Natural killer cell treated with Interleukin-12 subunit alpha and Interleukin-12 subunit beta and Interleukin-15 and Interleukin-18, amount 100 ng/mL, for 72 hours (primary cell): ENCODE results near the gene PDE6B. TPM values are rescaled to one million over a fixed set of nuclear protein-coding genes. Genes with fewer than 3 reads are reported as not detected.
"Not testable (repeated sequence)": the region's sequence is repeated elsewhere in the genome, so short reads cannot be mapped to it uniquely, and the experiment has no call there.

ENCODE experiments used
- ATAC-seq, 2 donors: fragments of 150-1000 bp; cut with Tn5 transposase in 1 of 2; sonication (Bioruptor Pico), chemical (Tn5 transposase) in 1 of 2; 2 replicates each; pipeline ENCODE4 v1.10.0; 2021
- DNase-seq: peaks from one replicate; pipeline ENCODE4 v3.0.0; 2022; ENCODE audit warnings: low spot score
- H3K27ac Mint-ChIP-seq, 2 donors: 1 replicate in 1 of 2; 2 replicates in 1 of 2; pipeline ENCODE4 v1.8.0; 2022; ENCODE audit warnings: mixed read lengths in 2 of 2, mild to moderate bottlenecking in 1 of 2, moderate library complexity in 1 of 2
- H3K27me3 Mint-ChIP-seq, 2 donors: 1 replicate in 1 of 2; 2 replicates in 1 of 2; pipeline ENCODE4 v1.8.0; 2022; ENCODE audit warnings: mixed read lengths in 2 of 2
- H3K36me3 Mint-ChIP-seq: one replicate; pipeline ENCODE4 v1.8.0; 2022; ENCODE audit warnings: mixed read lengths
- H3K4me1 Mint-ChIP-seq, 2 donors: 1 replicate in 1 of 2; 2 replicates in 1 of 2; pipeline ENCODE4 v1.8.0; 2022; ENCODE audit warnings: low read depth in 2 of 2, mixed read lengths in 2 of 2, mild to moderate bottlenecking in 1 of 2
- H3K4me3 Mint-ChIP-seq: one replicate; pipeline ENCODE4 v1.8.0; 2022; ENCODE audit warnings: mixed read lengths
- H3K9me3 Mint-ChIP-seq: 2 replicates; pipeline ENCODE4 v1.8.0; 2022; ENCODE audit warnings: mixed read lengths
- total RNA-seq, 2 donors: library from RNA; stranded (reverse); gene quantifications; one replicate each; pipeline ENCODE4 v1.2.3, GENCODE V29; 2022

Gene PDE6B
- total RNA-seq, 2 donors from 2014 or later, result 14.1 to 14.8 TPM

DNA sequence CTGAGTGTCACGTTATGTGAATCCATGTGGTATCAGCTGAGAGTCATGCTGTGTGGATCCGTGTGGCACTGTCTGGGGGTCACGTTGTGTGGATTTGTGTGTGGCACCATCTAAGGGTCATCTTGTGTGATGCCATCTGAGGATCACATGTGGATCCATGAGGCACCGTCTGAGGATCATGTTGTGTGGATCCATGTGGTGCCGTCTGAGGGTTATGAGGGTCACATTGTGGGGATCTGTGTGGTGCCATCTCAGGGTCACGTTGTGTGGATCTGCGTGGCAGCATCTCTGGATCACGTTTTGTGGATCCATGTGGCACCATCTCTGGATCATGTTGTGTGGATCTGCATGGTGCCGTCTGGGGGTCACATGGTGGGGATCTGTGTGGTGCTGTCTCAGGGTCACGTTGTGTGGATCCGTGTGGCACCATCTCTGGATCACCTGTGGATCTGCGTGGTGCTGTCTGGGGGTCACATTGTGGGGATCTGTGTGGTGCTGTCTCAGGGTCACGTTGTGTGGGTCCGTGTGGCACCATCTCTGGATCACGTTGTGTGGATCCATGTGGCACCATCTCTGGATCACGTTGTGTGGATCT lies 6.9 kb downstream of the PDE6B start:
- peaks cover 0 to 2% of the 10 kb centered on the region in 2 donors for H3K27me3 Mint-ChIP-seq
- peaks cover 3% of the 10 kb centered on the region for H3K9me3 Mint-ChIP-seq
- no peaks in the 10 kb centered on the region for H3K4me1 Mint-ChIP-seq
- H3K36me3 Mint-ChIP-seq, result no peaks in the 10 kb centered on the region
- no peak overlapping the region for H3K4me3 Mint-ChIP-seq
- DNase-seq (no peak), ATAC-seq (no peak)
- H3K27ac Mint-ChIP-seq, result no peak overlapping the region

DNA sequence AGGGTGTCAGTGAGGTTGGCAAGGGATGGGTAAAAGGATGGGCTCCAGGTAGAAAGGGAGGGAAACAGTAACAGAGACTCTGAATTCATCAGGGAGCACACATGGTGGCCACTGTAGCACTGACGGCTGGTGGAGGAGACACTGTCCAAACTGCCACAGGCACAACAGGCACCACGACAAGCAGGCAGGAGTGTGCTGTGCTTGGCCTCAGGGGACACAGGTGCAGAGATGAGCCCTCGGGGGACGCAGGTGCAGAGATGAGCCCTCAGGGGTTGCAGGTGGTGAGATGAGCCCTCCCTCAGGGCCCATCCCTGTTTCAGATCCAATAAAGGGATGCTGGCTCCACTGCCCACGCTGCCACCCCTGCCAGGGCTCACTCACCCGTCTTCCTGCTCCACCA lies 7.6 kb downstream of the PDE6B start:
- ATAC-seq, result no peak
- Mint-ChIP-seq H3K9me3 (peaks cover 3% of the 10 kb centered on the region), H3K27ac (no peak overlapping the region), H3K4me1 (no peaks in the 10 kb centered on the region), H3K4me3 (no peak overlapping the region), H3K36me3 (no peaks in the 10 kb centered on the region), H3K27me3 (peaks cover 0 to 3% of the 10 kb centered on the region in 2 donors)
- DNase-seq, result no peak

DNA sequence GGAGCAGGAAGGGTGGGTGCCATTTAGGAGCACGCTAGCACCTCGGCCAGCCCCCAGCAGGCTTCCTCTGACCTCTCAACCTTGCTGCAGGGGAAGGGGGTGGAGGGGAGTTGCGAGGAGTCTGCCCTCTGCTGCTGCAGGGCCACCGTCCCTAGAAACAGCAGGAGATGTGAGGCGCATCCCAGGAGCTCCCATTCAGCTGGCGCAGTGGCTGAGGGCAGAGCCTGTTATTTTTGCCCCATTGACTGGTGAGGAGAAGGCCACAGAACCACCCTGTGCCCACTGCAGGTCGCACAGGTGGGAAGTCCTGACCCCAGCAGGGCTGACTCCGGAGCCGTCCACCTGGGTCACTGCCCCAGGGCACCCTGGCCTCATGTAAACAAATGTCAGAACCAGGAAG lies 8.0 kb downstream of the PDE6B start:
- ATAC-seq, result no peak
- Mint-ChIP-seq H3K36me3 (no peaks in the 10 kb centered on the region), H3K27me3 (peaks cover 0 to 5% of the 10 kb centered on the region in 2 donors), H3K27ac (no peak overlapping the region), H3K4me1 (no peaks in the 10 kb centered on the region), H3K9me3 (peaks cover 3% of the 10 kb centered on the region), H3K4me3 (no peak overlapping the region)
- DNase-seq, result no peak

DNA sequence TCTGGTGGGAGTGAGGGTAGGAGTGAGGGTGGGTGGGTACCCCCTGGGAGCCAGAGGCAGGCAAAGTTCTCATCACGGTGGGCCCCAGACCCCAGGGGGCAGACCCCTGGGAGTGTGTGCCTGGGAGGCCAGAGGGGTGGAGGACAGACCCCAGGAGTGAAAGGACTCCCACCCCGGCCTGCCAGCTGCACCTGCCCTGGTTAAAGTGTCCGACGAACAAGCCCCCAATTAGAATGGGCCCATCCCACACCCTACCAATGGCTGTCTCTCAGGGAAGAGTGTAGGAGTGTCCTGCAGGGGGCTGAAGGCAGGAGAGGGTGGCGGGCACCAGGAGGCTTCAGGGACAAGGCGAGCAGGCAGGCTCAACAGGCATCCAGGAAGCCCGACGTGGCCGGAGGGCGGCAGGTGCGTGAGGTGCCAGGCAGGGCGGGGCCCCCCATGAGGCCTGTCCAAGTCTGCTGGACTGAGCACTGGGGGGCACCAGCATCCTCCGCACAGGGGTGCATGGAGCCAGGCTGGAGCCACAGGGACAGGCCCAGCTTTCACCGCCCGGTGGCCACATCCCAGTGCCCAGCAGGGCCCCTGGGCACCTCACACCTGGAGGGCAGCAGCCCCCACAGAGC lies 8.7 kb downstream of the PDE6B start:
- ATAC-seq, result peak in 1 of 2 donors; percentile 28
- H3K4me3 Mint-ChIP-seq, result no peak overlapping the region

DNA sequence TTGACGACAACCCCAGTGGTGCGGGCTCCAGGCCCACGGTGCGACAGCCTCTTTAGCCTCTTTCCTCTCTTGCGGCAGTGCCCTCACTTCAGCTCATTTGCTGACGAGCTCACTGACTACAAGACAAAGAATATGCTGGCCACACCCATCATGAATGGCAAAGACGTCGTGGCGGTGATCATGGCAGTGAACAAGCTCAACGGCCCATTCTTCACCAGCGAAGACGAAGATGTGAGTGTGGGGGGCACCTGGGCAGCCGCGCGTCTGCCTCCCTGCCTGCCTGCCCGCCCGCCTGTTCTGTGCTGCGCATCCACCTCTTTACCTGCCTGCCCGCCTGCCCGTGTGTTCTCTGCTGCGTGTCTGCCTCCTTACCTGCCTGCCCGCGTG lies 9.2 kb downstream of the PDE6B start:
- H3K27ac Mint-ChIP-seq, result no peak overlapping the region
- H3K9me3 Mint-ChIP-seq, result peaks cover 3% of the 10 kb centered on the region
- H3K4me1 Mint-ChIP-seq, result no peaks in the 10 kb centered on the region
- ATAC-seq (no peak), DNase-seq (no peak)
- no peak overlapping the region for H3K4me3 Mint-ChIP-seq
- peaks cover 0 to 5% of the 10 kb centered on the region in 2 donors for H3K27me3 Mint-ChIP-seq
- H3K36me3 Mint-ChIP-seq, result no peaks in the 10 kb centered on the region

More for the DNA sequence above, 8.7 kb downstream of the PDE6B start:
- H3K9me3 Mint-ChIP-seq, result peaks cover 3% of the 10 kb centered on the region
- DNase-seq, result no peak
- peaks cover 0 to 5% of the 10 kb centered on the region in 2 donors for H3K27me3 Mint-ChIP-seq
- no peaks in the 10 kb centered on the region for H3K36me3 Mint-ChIP-seq
- no peak overlapping the region for H3K27ac Mint-ChIP-seq
- H3K4me1 Mint-ChIP-seq, result no peaks in the 10 kb centered on the region

DNA sequence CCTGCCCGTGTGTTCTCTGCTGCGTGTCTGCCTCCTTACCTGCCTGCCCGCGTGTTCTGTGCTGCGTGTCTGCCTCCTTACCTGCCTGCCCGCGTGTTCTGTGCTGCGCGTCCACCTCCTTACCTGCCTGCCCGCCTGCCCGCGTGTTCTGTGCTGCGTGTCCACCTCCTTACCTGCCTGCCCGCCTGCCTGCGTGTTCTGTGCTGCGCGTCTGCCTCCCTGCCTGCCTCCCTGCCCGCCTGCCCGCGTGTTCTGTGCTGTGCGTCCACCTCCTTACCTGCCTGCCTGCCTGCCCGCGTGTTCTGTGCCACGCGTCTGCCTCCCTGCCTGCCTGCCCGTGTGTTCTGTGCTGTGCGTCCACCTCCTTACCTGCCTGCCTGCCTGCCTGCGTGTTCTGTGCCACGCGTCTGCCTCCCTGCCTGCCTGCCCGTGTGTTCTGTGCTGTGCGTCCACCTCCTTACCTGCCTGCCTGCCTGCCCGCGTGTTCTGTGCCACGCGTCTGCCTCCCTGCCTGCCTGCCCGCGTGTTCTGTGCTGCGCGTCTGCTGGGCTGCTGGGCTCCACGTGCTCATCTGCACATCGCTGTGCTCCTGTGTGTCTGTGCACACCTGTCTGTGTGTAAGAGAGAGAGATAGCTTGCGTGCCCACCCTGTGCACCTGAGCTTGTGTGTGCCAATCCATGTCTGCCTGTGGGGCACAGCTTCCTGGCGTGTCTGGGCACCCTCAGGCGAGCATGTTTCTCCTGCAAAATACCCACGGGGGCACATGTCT lies 9.9 kb downstream of the PDE6B start:
- H3K27ac Mint-ChIP-seq, H3K27me3 Mint-ChIP-seq, ATAC-seq, H3K36me3 Mint-ChIP-seq, H3K4me1 Mint-ChIP-seq, H3K4me3 Mint-ChIP-seq, DNase-seq, H3K9me3 Mint-ChIP-seq: not testable (repeated sequence)

DNA sequence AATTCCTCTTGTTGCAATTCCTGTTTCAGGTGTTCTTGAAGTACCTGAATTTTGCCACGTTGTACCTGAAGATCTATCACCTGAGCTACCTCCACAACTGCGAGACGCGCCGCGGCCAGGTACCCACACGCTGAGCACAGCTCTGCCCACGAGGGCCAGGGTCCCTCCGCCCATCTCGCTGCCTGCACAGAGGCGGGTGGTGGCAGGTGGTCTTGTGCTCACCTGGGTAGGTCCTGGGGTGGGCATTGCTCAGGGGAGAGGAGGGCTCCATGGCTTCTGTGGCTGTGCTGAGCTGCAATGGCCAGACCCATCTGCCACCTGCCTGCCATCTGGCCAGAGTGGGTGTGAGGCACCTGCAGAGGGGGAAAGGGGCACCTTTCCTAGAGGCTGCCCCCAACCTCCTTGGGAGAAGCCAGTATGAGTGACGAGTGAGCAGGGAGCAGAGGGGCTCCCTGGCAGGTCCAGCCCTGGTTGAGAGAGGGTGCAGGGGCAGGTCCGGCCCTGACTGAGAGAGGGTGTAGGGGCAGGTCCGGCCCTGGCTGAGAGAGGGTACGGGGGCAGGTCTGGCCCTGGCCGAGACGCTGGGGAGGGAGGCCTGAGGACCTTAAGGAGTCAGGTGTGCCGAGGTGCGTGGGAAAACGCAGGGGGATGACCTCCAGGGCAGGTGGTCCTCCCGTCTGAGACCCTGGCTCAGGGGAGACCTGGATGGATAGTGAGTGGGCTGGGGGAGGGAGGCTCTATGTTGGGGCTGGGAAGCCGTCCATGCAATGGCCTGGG lies 10.7 kb downstream of the PDE6B start:
- Mint-ChIP-seq H3K27me3 (peaks cover 0 to 5% of the 10 kb centered on the region in 2 donors), H3K4me3 (no peak overlapping the region), H3K27ac (no peak overlapping the region), H3K36me3 (no peaks in the 10 kb centered on the region), H3K9me3 (peaks cover 3% of the 10 kb centered on the region), H3K4me1 (no peaks in the 10 kb centered on the region)
- ATAC-seq (peak; percentile 26 to 39), DNase-seq (no peak)

DNA sequence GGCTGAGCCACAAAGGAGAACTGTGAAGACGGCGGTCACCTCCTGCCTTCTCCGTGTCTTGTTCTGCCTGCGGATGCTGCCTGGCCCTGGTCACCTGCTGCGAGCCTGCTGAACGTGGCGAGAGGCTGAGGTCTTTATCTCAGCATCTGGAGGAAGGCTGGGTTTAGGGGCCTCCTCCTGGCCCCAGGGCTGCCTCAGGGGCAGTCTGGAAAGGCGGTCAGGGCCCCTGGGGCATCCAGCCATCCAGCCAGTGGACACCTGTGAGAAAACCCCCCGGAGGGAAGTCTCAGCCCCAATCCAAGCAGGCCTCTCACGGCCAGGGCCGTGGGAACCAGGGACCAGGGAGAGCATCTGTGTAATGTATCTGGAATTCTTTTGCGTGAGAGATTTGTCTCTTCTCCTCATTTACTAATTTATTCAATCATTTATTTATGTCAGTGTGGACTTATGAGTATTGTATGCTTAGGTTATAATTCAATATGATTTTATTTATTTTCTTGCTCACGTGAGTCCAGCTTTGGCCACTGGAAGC lies 11.3 kb downstream of the PDE6B start:
- H3K36me3 Mint-ChIP-seq, result no peaks in the 10 kb centered on the region
- DNase-seq (no peak), ATAC-seq (no peak)
- no peaks in the 10 kb centered on the region for H3K4me1 Mint-ChIP-seq
- no peak overlapping the region for H3K4me3 Mint-ChIP-seq
- no peak overlapping the region for H3K27ac Mint-ChIP-seq
- H3K9me3 Mint-ChIP-seq, result no peaks in the 10 kb centered on the region
- H3K27me3 Mint-ChIP-seq, result peaks cover 0 to 5% of the 10 kb centered on the region in 2 donors

DNA sequence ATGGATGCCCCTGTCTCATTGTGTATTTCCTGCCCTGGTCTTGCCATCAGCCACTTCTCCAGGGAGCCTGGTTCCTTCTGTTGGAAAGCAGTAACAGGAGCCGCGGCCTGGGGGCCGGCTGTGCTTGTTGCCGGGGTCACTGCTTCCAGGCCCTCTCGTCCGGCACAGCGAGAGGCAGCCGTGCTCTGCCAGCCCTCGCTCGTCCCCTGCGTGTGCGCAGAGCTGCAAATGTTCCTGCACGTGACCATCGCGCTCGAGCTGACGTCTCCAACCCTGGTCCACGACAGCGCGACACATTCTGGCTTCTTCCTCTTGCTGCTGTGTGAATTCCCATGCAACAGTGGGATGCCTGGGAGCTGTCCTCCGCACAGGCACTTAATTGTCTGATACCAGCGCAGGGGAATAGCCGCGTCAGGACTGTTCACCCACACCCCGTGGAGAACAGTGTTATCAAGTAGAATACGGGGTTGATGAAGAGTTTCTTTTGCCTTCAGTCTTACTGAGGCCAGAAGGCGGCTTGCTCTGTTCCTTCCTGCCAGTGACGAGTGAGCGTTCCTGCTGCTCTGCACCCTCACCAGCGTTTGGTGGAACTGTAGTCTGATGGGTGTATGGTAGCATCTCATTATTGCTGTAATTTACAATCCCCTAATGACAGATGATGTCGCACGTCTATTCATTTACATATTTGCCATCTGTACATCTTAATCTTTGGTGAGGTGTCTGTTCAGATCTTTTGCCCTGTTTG lies 12.3 kb downstream of the PDE6B start:
- Mint-ChIP-seq H3K36me3 (no peaks in the 10 kb centered on the region), H3K27me3 (peaks cover 0 to 5% of the 10 kb centered on the region in 2 donors), H3K4me3 (no peak overlapping the region), H3K4me1 (no peaks in the 10 kb centered on the region), H3K27ac (no peak overlapping the region), H3K9me3 (no peaks in the 10 kb centered on the region)
- DNase-seq, result no peak
- ATAC-seq, result no peak

DNA sequence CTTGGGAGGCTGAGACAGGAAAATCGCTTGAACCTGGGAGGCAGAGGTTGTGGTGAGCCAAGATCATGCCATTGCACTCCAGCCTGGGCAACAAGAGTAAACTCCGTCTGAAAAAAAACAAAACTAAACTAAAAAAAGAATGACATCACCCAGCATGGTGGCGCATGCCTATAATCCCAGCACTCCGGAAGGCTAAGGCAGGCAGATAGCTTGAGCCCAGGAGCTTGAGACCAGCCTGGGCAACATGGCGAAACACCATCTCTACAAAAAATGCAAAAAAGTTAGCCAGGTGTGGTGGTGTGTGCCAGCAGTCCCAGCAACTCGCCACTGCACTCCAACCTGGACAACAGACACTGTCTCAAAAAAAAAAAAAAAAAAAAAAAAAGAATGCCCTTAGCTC lies 17.0 kb downstream of the PDE6B start:
- H3K9me3 Mint-ChIP-seq, H3K4me1 Mint-ChIP-seq, DNase-seq, H3K4me3 Mint-ChIP-seq, H3K36me3 Mint-ChIP-seq, ATAC-seq, H3K27ac Mint-ChIP-seq: not testable (repeated sequence)
- peaks cover 15 to 21% of the 10 kb centered on the region in 2 donors for H3K27me3 Mint-ChIP-seq

DNA sequence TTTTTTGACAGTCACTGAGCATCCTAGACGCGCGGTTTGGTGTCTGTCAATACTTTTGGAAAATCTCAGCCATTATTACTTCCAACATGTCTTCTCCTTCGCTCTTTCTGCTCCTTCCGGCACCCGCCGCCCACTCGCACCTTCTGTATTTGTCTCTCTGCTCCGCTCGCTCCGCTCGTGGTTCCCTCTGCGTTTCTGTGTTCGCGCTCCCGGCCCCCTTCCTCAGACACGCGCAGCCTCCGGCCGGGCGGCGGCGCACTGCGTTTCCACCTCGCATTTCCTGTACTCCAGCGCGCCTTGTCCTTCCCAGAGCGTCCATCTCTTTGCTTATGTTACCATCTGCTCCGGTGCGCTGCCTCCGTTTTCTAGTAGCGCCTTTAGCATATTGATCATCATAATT lies 21.1 kb downstream of the PDE6B start:
- Mint-ChIP-seq H3K9me3 (no peaks in the 10 kb centered on the region), H3K27me3 (peaks cover 13 to 21% of the 10 kb centered on the region in 2 donors), H3K27ac (no peak overlapping the region), H3K36me3 (peaks cover 4% of the 10 kb centered on the region), H3K4me3 (no peak overlapping the region), H3K4me1 (no peaks in the 10 kb centered on the region)
- no peak for DNase-seq
- no peak for ATAC-seq

DNA sequence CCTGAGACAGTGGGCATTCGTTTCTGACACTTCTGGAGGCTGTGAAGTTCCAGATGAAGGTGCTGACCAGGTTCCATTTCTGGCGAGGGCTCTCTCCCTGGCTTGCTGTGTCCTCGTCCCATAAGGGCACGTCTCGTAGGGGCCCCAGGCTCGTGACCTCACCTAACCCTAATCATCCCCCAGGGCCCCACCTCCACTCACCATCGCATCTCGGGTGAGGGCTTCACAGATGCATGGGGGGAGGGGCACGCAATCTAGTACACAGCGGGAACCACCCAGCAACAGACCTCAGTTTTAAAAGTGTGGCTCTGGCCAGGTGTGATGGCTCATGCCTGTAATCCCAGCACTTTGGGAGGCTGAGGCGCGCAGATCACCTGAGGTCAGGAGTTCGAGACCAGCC lies 22.1 kb downstream of the PDE6B start:
- H3K9me3 Mint-ChIP-seq, result no peaks in the 10 kb centered on the region
- no peak overlapping the region for H3K27ac Mint-ChIP-seq

More for the DNA sequence above, 22.1 kb downstream of the PDE6B start:
- Mint-ChIP-seq H3K36me3 (peaks cover 4% of the 10 kb centered on the region), H3K4me3 (no peak overlapping the region), H3K4me1 (no peaks in the 10 kb centered on the region), H3K27me3 (peaks cover 13 to 21% of the 10 kb centered on the region in 2 donors)
- ATAC-seq (no peak), DNase-seq (no peak)
